ENCODE results near the gene ANKRD42. TPM values are rescaled to one million over a fixed set of nuclear protein-coding genes. Genes with fewer than 3 reads are reported as not detected.

Gene ANKRD42
- polyA plus RNA-seq, 1 of the 3 experiments (the other 2 are of a cell fraction), result 13.3 TPM

GRCh38 chr11:83221694-83222093 lies 28.2 kb downstream of the ANKRD42 start:
- TF ChIP-seq TCF12 (IDR thresholded peaks at IDR 0.05), result no peak
- TF ChIP-seq TAF1 (IDR thresholded peaks at IDR 0.05; ENCODE audit: borderline replicate concordance, low read depth, low read length), result no peak
- no peak for TF ChIP-seq TEAD4 (IDR thresholded peaks at IDR 0.05; ENCODE audit: borderline replicate concordance, insufficient read depth)
- no peak for TF ChIP-seq USF1 (IDR thresholded peaks at IDR 0.05; ENCODE audit: borderline replicate concordance, low read depth)
- no peak for TF ChIP-seq IRF3 (IDR thresholded peaks at IDR 0.05; ENCODE audit: low read depth, low read length)
- TF ChIP-seq SMC3 (IDR thresholded peaks at IDR 0.05; ENCODE audit: low read depth, low read length), result no peak
- TF ChIP-seq CHD2 (IDR thresholded peaks at IDR 0.05; ENCODE audit: low read length, partially characterized antibody), result no peak
- TF ChIP-seq POLR2AphosphoS5 (IDR thresholded peaks at IDR 0.05; ENCODE audit: low read depth, low read length), result no peak
- TF ChIP-seq RFX5 (IDR thresholded peaks at IDR 0.05; ENCODE audit: low read length), result no peak
- TF ChIP-seq FOXM1 (IDR thresholded peaks at IDR 0.05; ENCODE audit: low read depth), result no peak
- Histone ChIP-seq H3K36me3 (replicated peaks in 1 of 2; ENCODE audit: control insufficient read depth in 1 of 2, insufficient read depth in 2 of 2, low read length in 1 of 2) (no peaks in the 10 kb centered on the region), H3K9me2 (no peaks in the 10 kb centered on the region), H3F3A (replicated peaks; ENCODE audit: insufficient read depth) (no peaks in the 10 kb centered on the region), H3K9me3 (no peaks in the 10 kb centered on the region), H3K27me3 (ENCODE audit: insufficient read depth) (no peaks in the 10 kb centered on the region), H3K4me2 (no peak overlapping the region), H3K9ac (no peak overlapping the region), H3K79me2 (ENCODE audit: insufficient read depth) (no peaks in the 10 kb centered on the region), H3K27ac (ENCODE audit: low read depth in 2 of 2, low read length in 1 of 2) (no peak overlapping the region), H2AFZ (ENCODE audit: low read depth) (no peak overlapping the region), H3K4me1 (ENCODE audit: control insufficient read depth in 1 of 2, insufficient read depth in 2 of 2, low read depth in 1 of 2, low read length in 1 of 2) (no peaks in the 10 kb centered on the region), H3K4me3 (ENCODE audit: low read depth in 2 of 2, low read length in 1 of 2) (no peak overlapping the region), H4K20me1 (ENCODE audit: insufficient read depth) (no peaks in the 10 kb centered on the region)
- ChIA-PET POLR2A (no interaction called here), CTCF (interaction anchor here (0.6 to 2.3 kb wide), 2 partner anchors 28 to 677 kb away, joined by 3 to 5 read pairs; no protein-coding TSS in a partner anchor)
- no peak for DNase-seq

GRCh38 chr11:83222499-83222898 lies 29.0 kb downstream of the ANKRD42 start:
- no peaks in the 10 kb centered on the region for H3K27me3 ChIP-seq (ENCODE audit: insufficient read depth)
- H3K79me2 ChIP-seq (ENCODE audit: insufficient read depth), result no peaks in the 10 kb centered on the region
- H3K9ac ChIP-seq, result no peak overlapping the region
- no peaks in the 10 kb centered on the region for H3K9me2 ChIP-seq
- ChIA-PET POLR2A (no interaction called here), CTCF (no interaction called here)
- no peak overlapping the region for H3K27ac ChIP-seq (ENCODE audit: low read depth in 2 of 2, low read length in 1 of 2)
- no peaks in the 10 kb centered on the region for H3K9me3 ChIP-seq
- WGBS (ENCODE audit: low lambda C conversion rate), result 88% methylated on average over 1 of the region's 1 CpG
- H3K36me3 ChIP-seq (replicated peaks in 1 of 2; ENCODE audit: control insufficient read depth in 1 of 2, insufficient read depth in 2 of 2, low read length in 1 of 2), result no peaks in the 10 kb centered on the region
- H3K4me1 ChIP-seq (ENCODE audit: control insufficient read depth in 1 of 2, insufficient read depth in 2 of 2, low read depth in 1 of 2, low read length in 1 of 2), result no peaks in the 10 kb centered on the region
- no peak for DNase-seq
- H3F3A ChIP-seq (replicated peaks; ENCODE audit: insufficient read depth), result no peaks in the 10 kb centered on the region
- no peak overlapping the region for H2AFZ ChIP-seq (ENCODE audit: low read depth)
- no peak overlapping the region for H3K4me3 ChIP-seq (ENCODE audit: low read depth in 2 of 2, low read length in 1 of 2)
- H4K20me1 ChIP-seq (ENCODE audit: insufficient read depth), result no peaks in the 10 kb centered on the region
- no peak overlapping the region for H3K4me2 ChIP-seq
- TF ChIP-seq PBX3 (IDR thresholded peaks at IDR 0.05) (no peak), EZH2phosphoT487 (IDR thresholded peaks at IDR 0.05; ENCODE audit: borderline replicate concordance, low read depth) (no peak), FOSL2 (IDR thresholded peaks at IDR 0.05; ENCODE audit: borderline replicate concordance, low read depth) (no peak), GATA2 (CRISPR knock-in tag; IDR thresholded peaks at IDR 0.05) (no peak), MEF2A (IDR thresholded peaks at IDR 0.05; ENCODE audit: borderline replicate concordance, low read depth) (no peak), TEAD4 (IDR thresholded peaks at IDR 0.05; ENCODE audit: borderline replicate concordance, insufficient read depth) (no peak), IRF3 (IDR thresholded peaks at IDR 0.05; ENCODE audit: low read depth, low read length) (no peak), USF2 (IDR thresholded peaks at IDR 0.05; ENCODE audit: borderline replicate concordance, low read depth, low read length) (no peak), SMC3 (IDR thresholded peaks at IDR 0.05; ENCODE audit: low read depth, low read length) (no peak), MAX (IDR thresholded peaks at IDR 0.05; ENCODE audit: low read depth) (no peak), MXI1 (IDR thresholded peaks at IDR 0.05; ENCODE audit: low read depth, low read length) (no peak), EP300 (IDR thresholded peaks at IDR 0.05; ENCODE audit: borderline replicate concordance in 1 of 2, low read depth in 1 of 2, low read length in 1 of 2) (no peak)
